ENCODE results near the gene AHNAK2. TPM values are rescaled to one million over a fixed set of nuclear protein-coding genes. Genes with fewer than 3 reads are reported as not detected.
A peak's percentile ranks its signal among the peaks of the same experiment; 100 is the strongest.

Gene AHNAK2
- total and polyA plus RNA-seq, 9 of the 15 experiments (the other 6 are each of a cell fraction or from before 2014, with no cell fraction given), result 0.04 to 0.09 (median 0.04) TPM; not detected in 6

DNA sequence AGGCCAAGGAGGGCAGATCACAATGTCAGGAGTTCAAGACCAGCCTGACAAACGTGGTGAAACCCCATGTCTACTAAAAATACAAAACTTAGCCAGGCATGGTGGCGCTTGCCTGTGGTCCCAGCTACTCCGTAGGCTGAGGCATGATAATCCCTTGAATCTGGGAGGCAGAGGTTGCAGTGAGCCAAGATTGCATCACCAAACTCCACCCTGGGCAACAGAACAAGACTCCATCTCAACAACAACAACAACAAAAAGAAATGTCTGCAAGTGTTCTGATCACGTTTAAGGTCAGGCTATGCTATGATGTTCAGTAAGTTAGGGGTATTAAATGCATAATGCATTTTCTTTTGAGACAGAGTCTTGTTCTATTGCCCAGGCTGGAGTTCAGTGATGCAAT, 60.2 kb downstream of the AHNAK2 start:
- no peak overlapping the region for H2AFZ ChIP-seq (ENCODE audit: low read depth, low read length)
- DNase-seq (ENCODE audit: extremely low read depth in 1 of 4, low spot score in 3 of 4), result no peak
- ChIA-PET CTCF (ENCODE audit: low intra/inter-chr PET ratio) (no interaction called here), POLR2A (no interaction called here)
- no peaks in the 10 kb centered on the region for H3K9me3 ChIP-seq (replicated peaks; ENCODE audit: control insufficient read depth, insufficient read depth, low read depth, low read length)
- peaks cover 0 to 4% of the 10 kb centered on the region in 2 experiments; a peak in 2 of 5 replicates for H3K4me1 ChIP-seq (replicated peaks in 1 of 2; ENCODE audit: control insufficient read depth in 2 of 2, insufficient read depth in 2 of 2, low read length in 2 of 2)
- H3K36me3 ChIP-seq (ENCODE audit: control insufficient read depth, insufficient read depth, low read length), result no peaks in the 10 kb centered on the region
- in situ Hi-C loops (cut with MboI) (no loop called here), intact Hi-C loops (cut with micrococcal nuclease) (no loop called here)
- no peak overlapping the region for H3K9ac ChIP-seq (ENCODE audit: insufficient read depth in 1 of 2, low read depth in 2 of 2, low read length in 2 of 2)
- H3K4me3 ChIP-seq, result no peak overlapping the region
- no peaks in the 10 kb centered on the region for H4K20me1 ChIP-seq (replicated peaks; ENCODE audit: control insufficient read depth, insufficient read depth, low read length)
- H3K4me2 ChIP-seq (ENCODE audit: insufficient read depth, low read length), result no peak overlapping the region
- H3K79me2 ChIP-seq (ENCODE audit: control insufficient read depth, insufficient read depth, low read length), result no peaks in the 10 kb centered on the region
- no peaks in the 10 kb centered on the region for H3K9me1 ChIP-seq (ENCODE audit: control insufficient read depth, insufficient read depth, low read length)
- H3K27me3 ChIP-seq (ENCODE audit: control insufficient read depth in 2 of 2, insufficient read depth in 2 of 2, low read length in 2 of 2), result no peaks in the 10 kb centered on the region; a peak in 2 of 5 replicates
- no peak overlapping the region for H3K27ac ChIP-seq (ENCODE audit: extremely low read depth, low read depth, low read length)
- no peak for ATAC-seq
- no TSS peak for BruUV-seq (replicated peaks)
- 19% methylated on average over 4 of the region's 4 CpGs for WGBS (ENCODE audit: insufficient coverage, low coverage, missing lambda C conversion rate)
- TF ChIP-seq NR4A1 (CRISPR knock-in tag; IDR thresholded peaks at IDR 0.05) (no peak), NR4A1 (tag; IDR thresholded peaks at IDR 0.05) (no peak), CEBPG (CRISPR knock-in tag; IDR thresholded peaks at IDR 0.05) (no peak), CEBPG (tag; conservative IDR thresholded peaks at IDR 0.05 in 1 of 2, IDR thresholded peaks at IDR 0.05 in 1 of 2) (peak; percentile 19 to 70; a peak in 3 of 4 replicates)
- TF ChIP-seq, protein P1, sequence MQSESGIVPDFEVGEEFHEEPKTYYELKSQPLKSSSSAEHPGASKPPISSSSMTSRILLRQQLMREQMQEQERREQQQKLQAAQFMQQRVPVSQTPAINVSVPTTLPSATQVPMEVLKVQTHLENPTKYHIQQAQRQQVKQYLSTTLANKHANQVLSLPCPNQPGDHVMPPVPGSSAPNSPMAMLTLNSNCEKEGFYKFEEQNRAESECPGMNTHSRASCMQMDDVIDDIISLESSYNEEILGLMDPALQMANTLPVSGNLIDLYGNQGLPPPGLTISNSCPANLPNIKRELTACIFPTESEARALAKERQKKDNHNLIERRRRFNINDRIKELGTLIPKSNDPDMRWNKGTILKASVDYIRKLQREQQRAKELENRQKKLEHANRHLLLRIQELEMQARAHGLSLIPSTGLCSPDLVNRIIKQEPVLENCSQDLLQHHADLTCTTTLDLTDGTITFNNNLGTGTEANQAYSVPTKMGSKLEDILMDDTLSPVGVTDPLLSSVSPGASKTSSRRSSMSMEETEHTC (IDR thresholded peaks at IDR 0.05), result no peak
- TF ChIP-seq, protein P2, sequence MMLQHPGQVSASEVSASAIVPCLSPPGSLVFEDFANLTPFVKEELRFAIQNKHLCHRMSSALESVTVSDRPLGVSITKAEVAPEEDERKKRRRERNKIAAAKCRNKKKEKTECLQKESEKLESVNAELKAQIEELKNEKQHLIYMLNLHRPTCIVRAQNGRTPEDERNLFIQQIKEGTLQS (IDR thresholded peaks at IDR 0.05), result peak; percentile 65; the same call in 1 of the 2 replicates
- TF ChIP-seq, protein P2 (CRISPR knock-in tag; conservative IDR thresholded peaks at IDR 0.05), result no peak
- FAIRE-seq, result no peak

Measured in K562 (cell line).